Transverse colon (tissue), 4 donors: ENCODE data around the gene HSD17B12.

Experiments
- CTCF ChIP-seq, 5 experiments: fragments of 200-600 bp in 3 of 5; fragments of 450-650 bp in 2 of 5; sonication (generic) in 3 of 5; IDR thresholded peaks; 1 replicate in 2 of 5; 2 replicates in 3 of 5; pipeline ENCODE4 v1.5.1; 2016 to 2017; ENCODE audit warnings: antibody characterized with exemption in 5 of 5, inconsistent platforms in 3 of 5, mild to moderate bottlenecking in 2 of 5, moderate library complexity in 1 of 5
- EP300 ChIP-seq: sonication (generic); formaldehyde crosslinking; IDR thresholded peaks from one replicate; pipeline ENCODE4 v1.6.1; 2017; ENCODE audit warnings: antibody characterized with exemption, low read depth
- POLR2A ChIP-seq: fragments of 450-650 bp; IDR thresholded peaks from one replicate; pipeline ENCODE4 v1.6.1; 2016; ENCODE audit warnings: antibody characterized with exemption, mild to moderate bottlenecking, moderate library complexity
- POLR2AphosphoS5 ChIP-seq, 3 donors: sonication (generic); formaldehyde crosslinking; IDR thresholded peaks; one replicate each; pipeline ENCODE4 v1.6.1; 2016; ENCODE audit warnings: antibody characterized with exemption in 3 of 3

- TF ChIP-seq CTCF (IDR thresholded peaks at IDR 0.05) (no peak), POLR2A (no peak), POLR2AphosphoS5 (IDR thresholded peaks at IDR 0.05) (no peak), EP300 (no peak)
These were observed 30.6 kb upstream of the HSD17B12 start for GRCh38 chr11:43649921-43650320.
